WTC11 (cell line): ENCODE measurements around the gene RGS17. TPM values are rescaled to one million over a fixed set of nuclear protein-coding genes. Genes with fewer than 3 reads are reported as not detected.

Experiments
- ATAC-seq: fragments of 200-7000 bp; cut with Tn5 transposase; 2 replicates; pipeline ENCODE4 v1.10.0; 2021; ENCODE audit warnings: mild to moderate bottlenecking, moderate library complexity
- CTCF ChIA-PET: fragments of 300-600 bp; sonication (Branson Sonifier 250); formaldehyde crosslinking; loops from one replicate; lab custom pipeline; 2021; ENCODE audit warnings: antibody characterized with exemption; lab: Charles Lee
- POLR2A ChIA-PET: fragments of 350-600 bp; sonication (Branson Sonifier 250); formaldehyde crosslinking; loops from one replicate; lab custom pipeline; 2021; ENCODE audit warnings: antibody characterized with exemption; lab: Charles Lee
- DNase-seq: peaks from one replicate; pipeline ENCODE4 v3.0.0; 2021; ENCODE audit warnings: low spot score
- H3K27ac Mint-ChIP-seq: 2 replicates; pipeline ENCODE4 v1.8.0; 2021; ENCODE audit warnings: mixed read lengths
- H3K27me3 Mint-ChIP-seq: 2 replicates; pipeline ENCODE4 v1.8.0; 2021; ENCODE audit warnings: low read depth, mild to moderate bottlenecking, moderate library complexity, mixed read lengths
- H3K36me3 Mint-ChIP-seq: 2 replicates; pipeline ENCODE4 v1.8.0; 2021; ENCODE audit warnings: mixed read lengths
- H3K4me1 Mint-ChIP-seq: 2 replicates; pipeline ENCODE4 v1.8.0; 2022; ENCODE audit warnings: mixed read lengths
- H3K4me3 Mint-ChIP-seq: 2 replicates; pipeline ENCODE4 v1.8.0; 2021; ENCODE audit warnings: mild to moderate bottlenecking, moderate library complexity, mixed read lengths
- H3K9me3 Mint-ChIP-seq: 2 replicates; pipeline ENCODE4 v1.8.0; 2021; ENCODE audit warnings: mixed read lengths
- ATF1 ChIP-seq: sonication (generic); formaldehyde crosslinking; IDR thresholded peaks from 2 replicates; pipeline ENCODE4 v1.8.1; 2023; ENCODE audit warnings: mild to moderate bottlenecking, moderate library complexity, missing genetic modification reagents
- CBFB ChIP-seq: sonication (generic); formaldehyde crosslinking; IDR thresholded peaks from 2 replicates; pipeline ENCODE4 v1.8.1; 2022; ENCODE audit warnings: mild to moderate bottlenecking, low read depth, missing genetic modification reagents
- CREB1 ChIP-seq: sonication (generic); formaldehyde crosslinking; IDR thresholded peaks from 2 replicates; pipeline ENCODE4 v1.8.0; 2023; ENCODE audit warnings: mild to moderate bottlenecking, missing genetic modification reagents
- E2F1 ChIP-seq: sonication (generic); formaldehyde crosslinking; IDR thresholded peaks from 2 replicates; pipeline ENCODE4 v1.8.0; 2022; ENCODE audit warnings: mild to moderate bottlenecking, missing genetic modification reagents
- FOXP1 ChIP-seq: sonication (generic); formaldehyde crosslinking; IDR thresholded peaks from 2 replicates; pipeline ENCODE4 v1.8.0; 2022; ENCODE audit warnings: missing genetic modification reagents, mild to moderate bottlenecking, moderate library complexity, borderline replicate concordance
- GABPB1 ChIP-seq: sonication (generic); formaldehyde crosslinking; IDR thresholded peaks from 2 replicates; pipeline ENCODE4 v1.8.1; 2023; ENCODE audit warnings: mild to moderate bottlenecking, missing genetic modification reagents
- GRHL2 ChIP-seq: fragments of 250-450 bp; sonication (Bioruptor Pico); IDR thresholded peaks from 2 replicates; pipeline ENCODE4 v1.8.0; 2022; ENCODE audit warnings: mild to moderate bottlenecking, moderate library complexity; ENCODE audit not compliant: insufficient replicate concordance, severe bottlenecking
- IRF2 ChIP-seq: sonication (generic); formaldehyde crosslinking; IDR thresholded peaks from 2 replicates; pipeline ENCODE4 v1.8.0; 2022; ENCODE audit warnings: low read depth, missing genetic modification reagents, borderline replicate concordance
- MXD4 ChIP-seq: fragments of 250-450 bp; sonication (Bioruptor Pico); IDR thresholded peaks from 2 replicates; pipeline ENCODE4 v1.8.0; 2021; ENCODE audit warnings: mild to moderate bottlenecking, moderate library complexity, borderline replicate concordance
- PRRX2 ChIP-seq: fragments of 250-450 bp; sonication (Bioruptor Pico); IDR thresholded peaks from 2 replicates; pipeline ENCODE4 v1.8.0; 2021; ENCODE audit warnings: mild to moderate bottlenecking
- SP1 ChIP-seq: sonication (generic); formaldehyde crosslinking; conservative IDR thresholded peaks from 2 replicates; pipeline ENCODE4 v1.8.1; 2022; ENCODE audit warnings: missing genetic modification reagents
- USF1 ChIP-seq: sonication (generic); formaldehyde crosslinking; IDR thresholded peaks from 2 replicates; pipeline ENCODE4 v1.8.0; 2022; ENCODE audit warnings: mild to moderate bottlenecking, missing genetic modification reagents
- ZNF121 ChIP-seq: sonication (generic); formaldehyde crosslinking; IDR thresholded peaks from 2 replicates; pipeline ENCODE4 v1.8.0; 2023; ENCODE audit warnings: missing genetic modification reagents
- ZNF138 ChIP-seq: sonication (generic); formaldehyde crosslinking; conservative IDR thresholded peaks from 2 replicates; pipeline ENCODE4 v1.8.1; 2022; ENCODE audit warnings: mild to moderate bottlenecking, moderate library complexity, missing genetic modification reagents
- ZNF232 ChIP-seq: sonication (generic); formaldehyde crosslinking; IDR thresholded peaks from 2 replicates; pipeline ENCODE4 v1.8.0; 2022; ENCODE audit warnings: mild to moderate bottlenecking, missing genetic modification reagents
- ZNF317 ChIP-seq: sonication (generic); formaldehyde crosslinking; IDR thresholded peaks from 2 replicates; pipeline ENCODE4 v1.8.1; 2023; ENCODE audit warnings: low read depth, mild to moderate bottlenecking, moderate library complexity, missing genetic modification reagents, borderline replicate concordance
- ZNF416 ChIP-seq: fragments of 250-450 bp; sonication (Bioruptor Pico); IDR thresholded peaks from 2 replicates; pipeline ENCODE4 v1.9.0; 2021; ENCODE audit warnings: mild to moderate bottlenecking, inconsistent platforms
- total RNA-seq: library from RNA; stranded (reverse); gene quantifications from 3 replicates; pipeline ENCODE4 v1.2.3, GENCODE V29; 2021
- TF ChIP-seq, protein P1 (sequence below): sonication (generic); formaldehyde crosslinking; IDR thresholded peaks from 2 replicates; pipeline ENCODE4 v1.8.0; 2022; ENCODE audit warnings: mild to moderate bottlenecking, missing genetic modification reagents
- TF ChIP-seq, protein P2 (sequence below): sonication (generic); formaldehyde crosslinking; IDR thresholded peaks from 2 replicates; pipeline ENCODE4 v1.8.0; 2023; ENCODE audit warnings: missing genetic modification reagents, mild to moderate bottlenecking, borderline replicate concordance
- TF ChIP-seq, protein P3 (sequence below): sonication (generic); formaldehyde crosslinking; IDR thresholded peaks from 2 replicates; pipeline ENCODE4 v1.8.0; 2023; ENCODE audit warnings: mild to moderate bottlenecking, missing genetic modification reagents
- TF ChIP-seq, protein P4 (sequence below): sonication (generic); formaldehyde crosslinking; IDR thresholded peaks from 2 replicates; pipeline ENCODE4 v1.8.0; 2022; ENCODE audit warnings: mild to moderate bottlenecking, missing genetic modification reagents

Gene RGS17
- total RNA-seq, 1 experiment from 2014 or later, result 9.3 TPM

- H3K4me1 Mint-ChIP-seq, result peaks cover 35% of the 10 kb centered on the region
- H3K27ac Mint-ChIP-seq, result no peak overlapping the region
- ChIA-PET POLR2A (no interaction called here), CTCF (no interaction called here)
- no peaks in the 10 kb centered on the region; the same call in 1 of the 2 replicates for H3K27me3 Mint-ChIP-seq
- peaks cover 6% of the 10 kb centered on the region for H3K9me3 Mint-ChIP-seq
- DNase-seq (no peak), ATAC-seq (no peak)
- peaks cover 5% of the 10 kb centered on the region for H3K36me3 Mint-ChIP-seq
- H3K4me3 Mint-ChIP-seq, result no peak overlapping the region
- TF ChIP-seq ZNF232 (no peak), ZNF416 (CRISPR knock-in tag) (no peak), USF1 (CRISPR knock-in tag) (no peak), ZNF121 (CRISPR knock-in tag) (no peak), SP1 (CRISPR knock-in tag) (no peak), E2F1 (CRISPR knock-in tag) (no peak), ATF1 (CRISPR knock-in tag) (no peak), ZNF138 (no peak)
- TF ChIP-seq, protein P1, sequence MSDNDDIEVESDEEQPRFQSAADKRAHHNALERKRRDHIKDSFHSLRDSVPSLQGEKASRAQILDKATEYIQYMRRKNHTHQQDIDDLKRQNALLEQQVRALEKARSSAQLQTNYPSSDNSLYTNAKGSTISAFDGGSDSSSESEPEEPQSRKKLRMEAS, result no peak
- TF ChIP-seq, protein P2, sequence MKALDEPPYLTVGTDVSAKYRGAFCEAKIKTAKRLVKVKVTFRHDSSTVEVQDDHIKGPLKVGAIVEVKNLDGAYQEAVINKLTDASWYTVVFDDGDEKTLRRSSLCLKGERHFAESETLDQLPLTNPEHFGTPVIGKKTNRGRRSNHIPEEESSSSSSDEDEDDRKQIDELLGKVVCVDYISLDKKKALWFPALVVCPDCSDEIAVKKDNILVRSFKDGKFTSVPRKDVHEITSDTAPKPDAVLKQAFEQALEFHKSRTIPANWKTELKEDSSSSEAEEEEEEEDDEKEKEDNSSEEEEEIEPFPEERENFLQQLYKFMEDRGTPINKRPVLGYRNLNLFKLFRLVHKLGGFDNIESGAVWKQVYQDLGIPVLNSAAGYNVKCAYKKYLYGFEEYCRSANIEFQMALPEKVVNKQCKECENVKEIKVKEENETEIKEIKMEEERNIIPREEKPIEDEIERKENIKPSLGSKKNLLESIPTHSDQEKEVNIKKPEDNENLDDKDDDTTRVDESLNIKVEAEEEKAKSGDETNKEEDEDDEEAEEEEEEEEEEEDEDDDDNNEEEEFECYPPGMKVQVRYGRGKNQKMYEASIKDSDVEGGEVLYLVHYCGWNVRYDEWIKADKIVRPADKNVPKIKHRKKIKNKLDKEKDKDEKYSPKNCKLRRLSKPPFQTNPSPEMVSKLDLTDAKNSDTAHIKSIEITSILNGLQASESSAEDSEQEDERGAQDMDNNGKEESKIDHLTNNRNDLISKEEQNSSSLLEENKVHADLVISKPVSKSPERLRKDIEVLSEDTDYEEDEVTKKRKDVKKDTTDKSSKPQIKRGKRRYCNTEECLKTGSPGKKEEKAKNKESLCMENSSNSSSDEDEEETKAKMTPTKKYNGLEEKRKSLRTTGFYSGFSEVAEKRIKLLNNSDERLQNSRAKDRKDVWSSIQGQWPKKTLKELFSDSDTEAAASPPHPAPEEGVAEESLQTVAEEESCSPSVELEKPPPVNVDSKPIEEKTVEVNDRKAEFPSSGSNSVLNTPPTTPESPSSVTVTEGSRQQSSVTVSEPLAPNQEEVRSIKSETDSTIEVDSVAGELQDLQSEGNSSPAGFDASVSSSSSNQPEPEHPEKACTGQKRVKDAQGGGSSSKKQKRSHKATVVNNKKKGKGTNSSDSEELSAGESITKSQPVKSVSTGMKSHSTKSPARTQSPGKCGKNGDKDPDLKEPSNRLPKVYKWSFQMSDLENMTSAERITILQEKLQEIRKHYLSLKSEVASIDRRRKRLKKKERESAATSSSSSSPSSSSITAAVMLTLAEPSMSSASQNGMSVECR, result no peak
- TF ChIP-seq, protein P3, sequence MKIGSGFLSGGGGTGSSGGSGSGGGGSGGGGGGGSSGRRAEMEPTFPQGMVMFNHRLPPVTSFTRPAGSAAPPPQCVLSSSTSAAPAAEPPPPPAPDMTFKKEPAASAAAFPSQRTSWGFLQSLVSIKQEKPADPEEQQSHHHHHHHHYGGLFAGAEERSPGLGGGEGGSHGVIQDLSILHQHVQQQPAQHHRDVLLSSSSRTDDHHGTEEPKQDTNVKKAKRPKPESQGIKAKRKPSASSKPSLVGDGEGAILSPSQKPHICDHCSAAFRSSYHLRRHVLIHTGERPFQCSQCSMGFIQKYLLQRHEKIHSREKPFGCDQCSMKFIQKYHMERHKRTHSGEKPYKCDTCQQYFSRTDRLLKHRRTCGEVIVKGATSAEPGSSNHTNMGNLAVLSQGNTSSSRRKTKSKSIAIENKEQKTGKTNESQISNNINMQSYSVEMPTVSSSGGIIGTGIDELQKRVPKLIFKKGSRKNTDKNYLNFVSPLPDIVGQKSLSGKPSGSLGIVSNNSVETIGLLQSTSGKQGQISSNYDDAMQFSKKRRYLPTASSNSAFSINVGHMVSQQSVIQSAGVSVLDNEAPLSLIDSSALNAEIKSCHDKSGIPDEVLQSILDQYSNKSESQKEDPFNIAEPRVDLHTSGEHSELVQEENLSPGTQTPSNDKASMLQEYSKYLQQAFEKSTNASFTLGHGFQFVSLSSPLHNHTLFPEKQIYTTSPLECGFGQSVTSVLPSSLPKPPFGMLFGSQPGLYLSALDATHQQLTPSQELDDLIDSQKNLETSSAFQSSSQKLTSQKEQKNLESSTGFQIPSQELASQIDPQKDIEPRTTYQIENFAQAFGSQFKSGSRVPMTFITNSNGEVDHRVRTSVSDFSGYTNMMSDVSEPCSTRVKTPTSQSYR (CRISPR knock-in tag), result no peak
These were observed 74.8 kb downstream of the RGS17 start for GRCh38 chr6:153056308-153056707.

DNA sequence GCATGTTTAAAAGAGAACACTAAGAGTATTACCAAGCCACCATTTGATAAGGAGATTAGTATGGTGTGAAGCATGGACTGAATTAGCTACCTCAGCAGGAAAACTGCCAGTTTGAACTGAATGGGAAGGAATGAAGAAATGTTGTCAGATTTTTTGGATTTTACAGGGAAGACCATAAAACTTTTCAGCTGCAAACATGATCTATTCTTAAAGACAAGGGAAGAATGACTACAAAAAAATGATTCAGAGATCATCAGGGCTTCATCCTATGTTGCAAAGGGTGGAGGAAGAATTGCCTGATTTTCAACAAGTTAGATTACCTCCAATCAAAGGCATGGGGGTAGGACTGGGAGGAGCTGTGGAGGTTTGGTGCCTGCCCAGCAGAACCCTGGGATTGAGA lies 79.3 kb downstream of the RGS17 start:
- Mint-ChIP-seq H3K27ac (peak overlapping the region; percentile 6; the same call in 1 of the 2 replicates), H3K4me3 (no peak overlapping the region), H3K36me3 (peaks cover 17% of the 10 kb centered on the region), H3K4me1 (peaks cover 20% of the 10 kb centered on the region), H3K27me3 (no peaks in the 10 kb centered on the region; the same call in 1 of the 2 replicates), H3K9me3 (peaks cover 29% of the 10 kb centered on the region)
- DNase-seq (no peak), ATAC-seq (no peak)
- POLR2A ChIA-PET, result no interaction called here
- TF ChIP-seq CBFB (CRISPR knock-in tag), result no peak
- CTCF ChIA-PET, result no interaction called here

- POLR2A ChIA-PET, result no interaction called here
- Mint-ChIP-seq H3K27ac (peak overlapping the region; percentile 27), H3K4me3 (no peak overlapping the region), H3K9me3 (peaks cover 29% of the 10 kb centered on the region), H3K36me3 (peaks cover 17% of the 10 kb centered on the region), H3K27me3 (no peaks in the 10 kb centered on the region; the same call in 1 of the 2 replicates), H3K4me1 (peaks cover 24% of the 10 kb centered on the region)
- DNase-seq (no peak), ATAC-seq (no peak)
- CTCF ChIA-PET, result no interaction called here
- TF ChIP-seq GRHL2 (CRISPR knock-in tag), result no peak
- TF ChIP-seq, protein P4, sequence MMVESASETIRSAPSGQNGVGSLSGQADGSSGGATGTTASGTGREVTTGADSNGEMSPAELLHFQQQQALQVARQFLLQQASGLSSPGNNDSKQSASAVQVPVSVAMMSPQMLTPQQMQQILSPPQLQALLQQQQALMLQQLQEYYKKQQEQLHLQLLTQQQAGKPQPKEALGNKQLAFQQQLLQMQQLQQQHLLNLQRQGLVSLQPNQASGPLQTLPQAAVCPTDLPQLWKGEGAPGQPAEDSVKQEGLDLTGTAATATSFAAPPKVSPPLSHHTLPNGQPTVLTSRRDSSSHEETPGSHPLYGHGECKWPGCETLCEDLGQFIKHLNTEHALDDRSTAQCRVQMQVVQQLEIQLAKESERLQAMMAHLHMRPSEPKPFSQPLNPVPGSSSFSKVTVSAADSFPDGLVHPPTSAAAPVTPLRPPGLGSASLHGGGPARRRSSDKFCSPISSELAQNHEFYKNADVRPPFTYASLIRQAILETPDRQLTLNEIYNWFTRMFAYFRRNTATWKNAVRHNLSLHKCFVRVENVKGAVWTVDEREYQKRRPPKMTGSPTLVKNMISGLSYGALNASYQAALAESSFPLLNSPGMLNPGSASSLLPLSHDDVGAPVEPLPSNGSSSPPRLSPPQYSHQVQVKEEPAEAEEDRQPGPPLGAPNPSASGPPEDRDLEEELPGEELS (CRISPR knock-in tag), result no peak
- no peak for TF ChIP-seq PRRX2 (CRISPR knock-in tag)
- TF ChIP-seq GABPB1 (CRISPR knock-in tag), result no peak
- no peak for TF ChIP-seq ZNF317 (CRISPR knock-in tag)
- no peak for TF ChIP-seq CREB1 (CRISPR knock-in tag)
- TF ChIP-seq SP1 (CRISPR knock-in tag), result no peak
- TF ChIP-seq, protein P1, result no peak
- TF ChIP-seq MXD4 (CRISPR knock-in tag), result no peak
- no peak for TF ChIP-seq FOXP1
- TF ChIP-seq IRF2 (CRISPR knock-in tag), result no peak
These were observed 82.5 kb downstream of the RGS17 start for GRCh38 chr6:153048631-153049030.
